H9 (cell line): ENCODE results near the gene KCND2. TPM values are rescaled to one million over a fixed set of nuclear protein-coding genes. Genes with fewer than 3 reads are reported as not detected.
"Not testable (repeated sequence)": the region's sequence is repeated elsewhere in the genome, so short reads cannot be mapped to it uniquely, and the experiment has no call there.

Experiments
- DNase-seq: peaks from one replicate; pipeline ENCODE4 v3.0.0-alpha.2; 2017
- H2AFZ ChIP-seq: one replicate; pipeline ENCODE4 v1.6.1; 2013; ENCODE audit warnings: mild to moderate bottlenecking, low read length, control low read depth, moderate library complexity
- H2AK5ac ChIP-seq: 2 replicates; pipeline ENCODE4 v1.6.1; 2013; ENCODE audit warnings: low read length, control low read depth, mixed read lengths; ENCODE audit not compliant: insufficient read length
- H2BK120ac ChIP-seq: one replicate; pipeline ENCODE4 v1.6.1; 2013; ENCODE audit warnings: low read depth, mild to moderate bottlenecking, low read length, control low read depth, inconsistent platforms; ENCODE audit not compliant: poor library complexity, severe bottlenecking
- H2BK12ac ChIP-seq: 2 replicates; pipeline ENCODE4 v1.6.1; 2013; ENCODE audit warnings: low read length, control low read depth, mixed read lengths, low read depth; ENCODE audit not compliant: insufficient read length
- H2BK15ac ChIP-seq: 2 replicates; pipeline ENCODE4 v1.6.1; 2013; ENCODE audit warnings: low read depth, low read length, control low read depth
- H2BK20ac ChIP-seq: one replicate; pipeline ENCODE4 v1.6.1; 2013; ENCODE audit warnings: low read depth, mild to moderate bottlenecking, low read length, control low read depth, inconsistent platforms; ENCODE audit not compliant: poor library complexity, severe bottlenecking
- H2BK5ac ChIP-seq: 2 replicates; pipeline ENCODE4 v1.6.1; 2013; ENCODE audit warnings: low read length, control low read depth, mixed read lengths; ENCODE audit not compliant: insufficient read length
- H3K14ac ChIP-seq: 2 replicates; pipeline ENCODE4 v1.6.1; 2013; ENCODE audit warnings: low read length, control low read depth; ENCODE audit not compliant: insufficient read depth
- H3K18ac ChIP-seq: 2 replicates; pipeline ENCODE4 v1.6.1; 2013; ENCODE audit warnings: low read depth, mild to moderate bottlenecking, mixed read lengths, low read length, control low read depth; ENCODE audit not compliant: insufficient read length
- H3K23ac ChIP-seq: 2 replicates; pipeline ENCODE4 v1.6.1; 2013; ENCODE audit warnings: low read length, control low read depth, mixed read lengths, low read depth; ENCODE audit not compliant: insufficient read length
- H3K23me2 ChIP-seq: 2 replicates; pipeline ENCODE4 v1.6.1; 2013; ENCODE audit warnings: low read depth, mild to moderate bottlenecking, mixed read lengths, low read length, control low read depth; ENCODE audit not compliant: insufficient read length, poor library complexity, severe bottlenecking
- H3K27ac ChIP-seq: 2 replicates; pipeline ENCODE4 v1.5.1; 2013; ENCODE audit warnings: low read length, control low read depth, mixed read lengths, low read depth; ENCODE audit not compliant: insufficient read length
- H3K27me3 ChIP-seq: 2 replicates; pipeline ENCODE4 v1.6.1; 2013; ENCODE audit warnings: low read length, control low read depth, inconsistent platforms; ENCODE audit not compliant: insufficient read depth
- H3K4ac ChIP-seq: 2 replicates; pipeline ENCODE4 v1.6.1; 2013; ENCODE audit warnings: low read depth, mild to moderate bottlenecking, control low read depth, inconsistent platforms, low read length, moderate library complexity
- H3K4me1 ChIP-seq: 2 replicates; pipeline ENCODE4 v1.6.1; 2013; ENCODE audit warnings: low read length, control low read depth, inconsistent platforms; ENCODE audit not compliant: insufficient read depth
- H3K4me2 ChIP-seq: 2 replicates; pipeline ENCODE4 v1.6.1; 2013; ENCODE audit warnings: low read length, control low read depth, mixed read lengths; ENCODE audit not compliant: insufficient read length, insufficient read depth
- H3K56ac ChIP-seq: 2 replicates; pipeline ENCODE4 v1.6.1; 2013; ENCODE audit warnings: low read depth, mild to moderate bottlenecking, mixed read lengths, low read length, control low read depth; ENCODE audit not compliant: insufficient read length
- H3K79me1 ChIP-seq: 2 replicates; pipeline ENCODE4 v1.6.1; 2013; ENCODE audit warnings: low read depth, mild to moderate bottlenecking, moderate library complexity, low read length, control low read depth, inconsistent platforms; ENCODE audit not compliant: insufficient read depth, poor library complexity, severe bottlenecking
- H3K79me2 ChIP-seq: 2 replicates; pipeline ENCODE4 v1.6.1; 2013; ENCODE audit warnings: low read length, control low read depth, inconsistent platforms; ENCODE audit not compliant: insufficient read depth
- H3K9ac ChIP-seq: 2 replicates; pipeline ENCODE4 v1.6.1; 2013; ENCODE audit warnings: low read length, control low read depth, mixed read lengths; ENCODE audit not compliant: insufficient read length; ENCODE audit errors: extremely low read depth
- H3K9me3 ChIP-seq: one replicate; pipeline ENCODE4 v1.6.1; 2013; ENCODE audit warnings: low read depth, low read length, inconsistent platforms; ENCODE audit not compliant: control insufficient read depth
- H3T11ph ChIP-seq: one replicate; pipeline ENCODE4 v1.6.1; 2013; ENCODE audit warnings: mild to moderate bottlenecking, low read length, control low read depth, inconsistent platforms
- H4K20me1 ChIP-seq: one replicate; pipeline ENCODE4 v1.6.1; 2013; ENCODE audit not compliant: control insufficient read depth, insufficient read length, insufficient read depth
- H4K5ac ChIP-seq: 2 replicates; pipeline ENCODE4 v1.6.1; 2013; ENCODE audit warnings: low read depth, mild to moderate bottlenecking, mixed read lengths, low read length, control low read depth; ENCODE audit not compliant: insufficient read length
- H4K8ac ChIP-seq: replicated peaks from 2 replicates; pipeline ENCODE4 v1.6.1; 2013; ENCODE audit warnings: low read length, control low read depth, mixed read lengths, low read depth; ENCODE audit not compliant: insufficient read length
- H4K91ac ChIP-seq: 2 replicates; pipeline ENCODE4 v1.6.1; 2013; ENCODE audit warnings: low read depth, mild to moderate bottlenecking, moderate library complexity, mixed read lengths, low read length, control low read depth; ENCODE audit not compliant: insufficient read length
- H3K27ac Mint-ChIP-seq, 3 experiments: 2 replicates in 2 of 3; 3 replicates in 1 of 3; pipeline ENCODE4 v1.8.0; 2020 to 2021; ENCODE audit warnings: mixed read lengths in 3 of 3, mild to moderate bottlenecking in 1 of 3, moderate library complexity in 1 of 3
- H3K27me3 Mint-ChIP-seq: 2 replicates; pipeline ENCODE4 v1.8.0; 2021; ENCODE audit warnings: low read depth, mild to moderate bottlenecking, moderate library complexity, mixed read lengths
- H3K36me3 Mint-ChIP-seq, 3 experiments: 2 replicates in 2 of 3; 3 replicates in 1 of 3; pipeline ENCODE4 v1.8.0; 2020 to 2021; ENCODE audit warnings: low read depth in 3 of 3, mixed read lengths in 3 of 3; ENCODE audit not compliant: insufficient read depth in 1 of 3
- H3K4me1 Mint-ChIP-seq, 2 experiments: 2 replicates each; pipeline ENCODE4 v1.8.0; 2020; ENCODE audit warnings: mixed read lengths in 2 of 2
- H3K4me3 Mint-ChIP-seq, 2 experiments: 2 replicates in 1 of 2; 3 replicates in 1 of 2; pipeline ENCODE4 v1.8.0; 2020 to 2021; ENCODE audit warnings: mild to moderate bottlenecking in 2 of 2, mixed read lengths in 2 of 2, moderate library complexity in 1 of 2
- H3K9me3 Mint-ChIP-seq, 2 experiments: 2 replicates in 1 of 2; 3 replicates in 1 of 2; pipeline ENCODE4 v1.8.0; 2020; ENCODE audit warnings: mild to moderate bottlenecking in 2 of 2, mixed read lengths in 2 of 2, moderate library complexity in 1 of 2
- CTCF ChIP-seq: fragments of 200-600 bp; sonication (generic); conservative IDR thresholded peaks from 3 replicates; pipeline ENCODE4 v1.8.0; 2021; ENCODE audit warnings: antibody characterized with exemption, mild to moderate bottlenecking
- WGBS: extraction: QIAGEN DNeasy Blood & Tissue Kit; methylation state at CpG from one replicate; pipeline ENCODE4 v1.1.7; 2013; ENCODE audit warnings: missing lambda C conversion rate, low lambda C conversion rate, mixed read lengths; ENCODE audit not compliant: insufficient read length; ENCODE audit errors: extremely low coverage; 5-methylcytosine and 5-hydroxymethylcytosine counted together
- total RNA-seq: library from RNA; stranded (reverse); gene quantifications from 2 replicates; pipeline ENCODE4 v1.2.1, GENCODE V29; 2021

KCND2 gene
- total RNA-seq, 1 experiment from 2014 or later: 6.4 TPM

- H2BK5ac ChIP-seq: no peak overlapping the region
- H4K5ac ChIP-seq: no peak overlapping the region
- no peaks in the 10 kb centered on the region for H3K27me3 ChIP-seq
- no peak overlapping the region for H4K8ac ChIP-seq
- no peak overlapping the region for H2BK15ac ChIP-seq
- H3K14ac ChIP-seq: no peak overlapping the region
- H3K23ac ChIP-seq: no peak overlapping the region
- H3T11ph ChIP-seq: no peak overlapping the region
- no peaks in the 10 kb centered on the region for H3K9me3 Mint-ChIP-seq
- H4K91ac ChIP-seq: no peak overlapping the region
- no peak for TF ChIP-seq CTCF
- H3K56ac ChIP-seq: no peak overlapping the region
- H3K27ac Mint-ChIP-seq: no peak overlapping the region
- DNase-seq: no peak
- H3K36me3 Mint-ChIP-seq: no peaks in the 10 kb centered on the region
- no peak overlapping the region for H3K4ac ChIP-seq
- H3K9ac ChIP-seq: no peak overlapping the region
- no peak overlapping the region for H2AK5ac ChIP-seq
- no peaks in the 10 kb centered on the region for H3K23me2 ChIP-seq
- H3K9me3 ChIP-seq: no peaks in the 10 kb centered on the region
- peaks cover 3% of the 10 kb centered on the region; the same call in 1 of the 2 replicates for H3K4me1 ChIP-seq
- WGBS: no CpG with 5 or more reads among the region's 6 CpGs
- H3K79me1 ChIP-seq: no peaks in the 10 kb centered on the region
- no peak overlapping the region for H2BK120ac ChIP-seq
- H3K79me2 ChIP-seq: no peaks in the 10 kb centered on the region
- no peak overlapping the region for H2AFZ ChIP-seq
- no peak overlapping the region for H2BK12ac ChIP-seq
- no peaks in the 10 kb centered on the region for H4K20me1 ChIP-seq
- H3K27ac ChIP-seq: no peak overlapping the region
- no peaks in the 10 kb centered on the region for H3K27me3 Mint-ChIP-seq
- no peak overlapping the region for H3K18ac ChIP-seq
- no peak overlapping the region for H2BK20ac ChIP-seq
- H3K4me2 ChIP-seq: no peak overlapping the region
- peaks cover 12 to 17% of the 10 kb centered on the region in 2 experiments for H3K4me1 Mint-ChIP-seq
- no peak overlapping the region for H3K4me3 Mint-ChIP-seq
Observed at GRCh38 chr7:120780938-120781337, 508.0 kb downstream of the KCND2 start.

- H4K8ac ChIP-seq, H2BK5ac ChIP-seq, H3K27ac ChIP-seq, H3K9me3 ChIP-seq, H3K4me1 ChIP-seq, H3K18ac ChIP-seq, H3K79me1 ChIP-seq, H2BK20ac ChIP-seq, H2AFZ ChIP-seq, H3K23ac ChIP-seq, DNase-seq, H3K79me2 ChIP-seq, H3K27ac Mint-ChIP-seq, H3K9ac ChIP-seq, H2BK120ac ChIP-seq, H2BK12ac ChIP-seq, H4K91ac ChIP-seq, H3K27me3 Mint-ChIP-seq, H3K27me3 ChIP-seq, H3K4me3 Mint-ChIP-seq, H3K23me2 ChIP-seq, H3K36me3 Mint-ChIP-seq, H3T11ph ChIP-seq, H3K9me3 Mint-ChIP-seq, H2AK5ac ChIP-seq, H3K56ac ChIP-seq, H3K14ac ChIP-seq, H4K20me1 ChIP-seq, H2BK15ac ChIP-seq, H3K4ac ChIP-seq, H3K4me2 ChIP-seq, H4K5ac ChIP-seq: not testable (repeated sequence)
- WGBS: no CpG with 5 or more reads among the region's 10 CpGs
- H3K4me1 Mint-ChIP-seq: peaks cover 12 to 18% of the 10 kb centered on the region in 2 experiments
Observed at GRCh38 chr7:120781924-120782323, 508.9 kb downstream of the KCND2 start.
